GM18508 (cell line): ENCODE results near the gene MIGA2.
"Not testable (repeated sequence)": the region's sequence is repeated elsewhere in the genome, so short reads cannot be mapped to it uniquely, and the experiment has no call there.

Experiments used
- ATAC-seq: cut with Tn5 transposase; IDR thresholded peaks from one replicate; pipeline ENCODE4 v1.9.1; 2021; ENCODE audit warnings: moderate number of reproducible peaks; ENCODE audit not compliant: insufficient read depth, unreplicated experiment

The MIGA2 gene, protein sequence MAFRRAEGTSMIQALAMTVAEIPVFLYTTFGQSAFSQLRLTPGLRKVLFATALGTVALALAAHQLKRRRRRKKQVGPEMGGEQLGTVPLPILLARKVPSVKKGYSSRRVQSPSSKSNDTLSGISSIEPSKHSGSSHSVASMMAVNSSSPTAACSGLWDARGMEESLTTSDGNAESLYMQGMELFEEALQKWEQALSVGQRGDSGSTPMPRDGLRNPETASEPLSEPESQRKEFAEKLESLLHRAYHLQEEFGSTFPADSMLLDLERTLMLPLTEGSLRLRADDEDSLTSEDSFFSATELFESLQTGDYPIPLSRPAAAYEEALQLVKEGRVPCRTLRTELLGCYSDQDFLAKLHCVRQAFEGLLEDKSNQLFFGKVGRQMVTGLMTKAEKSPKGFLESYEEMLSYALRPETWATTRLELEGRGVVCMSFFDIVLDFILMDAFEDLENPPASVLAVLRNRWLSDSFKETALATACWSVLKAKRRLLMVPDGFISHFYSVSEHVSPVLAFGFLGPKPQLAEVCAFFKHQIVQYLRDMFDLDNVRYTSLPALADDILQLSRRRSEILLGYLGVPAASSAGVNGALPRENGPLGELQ

DNA sequence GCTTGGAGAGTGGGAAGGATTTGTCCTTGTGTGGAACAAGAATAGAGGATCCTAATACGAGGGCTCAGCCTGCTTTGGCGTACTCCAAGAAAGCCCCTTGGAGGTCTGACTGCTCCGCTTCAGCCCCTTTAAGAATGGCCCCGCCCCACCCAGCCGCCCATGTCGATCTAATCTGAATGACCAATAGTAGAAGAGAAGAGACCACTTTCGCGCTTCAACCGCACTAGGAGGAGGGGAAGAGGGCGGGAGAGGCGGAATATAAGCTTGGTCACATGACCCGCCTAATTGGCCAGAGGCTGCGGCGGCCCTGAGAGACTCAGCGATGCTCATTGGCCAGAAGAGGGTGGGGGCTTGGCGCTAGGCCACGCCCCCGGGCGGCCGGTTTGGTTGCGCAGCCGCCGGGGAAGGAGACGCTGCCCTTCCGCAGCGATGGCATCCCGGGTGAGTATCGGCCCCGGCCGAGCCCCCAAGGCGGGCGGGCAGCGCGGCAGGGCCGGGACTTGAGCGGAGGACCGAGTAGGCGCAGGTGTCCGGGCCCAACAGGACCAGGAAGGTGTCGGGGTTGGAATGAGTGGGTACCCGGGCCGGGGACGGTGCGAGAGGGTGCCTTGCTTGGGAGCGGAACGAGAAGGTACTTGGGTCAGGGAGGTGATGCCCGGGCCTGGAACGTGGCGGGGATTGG, at the start of gene MIGA2:
Gene MIGA2 (plus strand): TSS at position 386 of the 682 bp plus-strand sequence. CDS start 3,969 bp downstream, outside the sequence.
- peak; percentile 91 for ATAC-seq

DNA sequence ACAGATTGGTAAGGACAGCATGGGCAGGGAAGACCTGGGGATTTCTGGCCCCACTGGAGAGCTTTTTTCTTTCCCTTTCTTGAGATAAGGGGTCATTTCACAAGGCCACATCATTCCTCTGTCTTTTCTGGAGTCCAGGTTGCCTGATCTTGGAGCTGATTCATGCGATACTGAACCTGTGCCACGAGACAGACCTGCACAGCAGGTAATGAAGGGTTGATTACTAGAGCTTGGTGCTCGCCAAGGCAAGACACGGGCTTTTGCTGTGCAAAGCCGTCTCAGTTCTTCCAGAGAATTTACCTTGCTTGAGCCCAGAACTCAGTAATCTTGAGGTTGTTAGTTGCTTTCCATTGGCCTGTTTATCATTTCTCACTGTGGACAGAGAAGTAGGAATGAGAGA, 49.8 kb upstream of the MIGA2 start:
- ATAC-seq: no peak

DNA sequence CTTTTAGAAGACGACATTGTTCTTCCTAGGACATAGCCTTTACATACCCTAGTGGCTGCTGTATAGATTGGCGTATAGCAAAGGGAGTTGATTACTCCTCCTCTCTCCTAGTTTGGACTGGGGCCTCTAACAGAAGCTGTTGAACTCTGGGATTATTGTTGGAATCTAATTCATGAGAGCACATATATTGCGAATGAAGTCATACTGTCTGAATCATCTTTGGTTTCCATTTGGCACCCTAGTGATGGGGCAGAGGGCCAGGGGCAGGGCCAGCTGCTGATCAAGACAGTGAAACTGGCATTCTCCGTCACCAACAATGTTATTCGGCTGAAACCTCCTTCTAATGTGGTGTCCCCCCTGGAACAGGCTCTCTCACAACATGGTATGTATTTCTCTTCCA, 48.6 kb upstream of the MIGA2 start:
- no peak for ATAC-seq

DNA sequence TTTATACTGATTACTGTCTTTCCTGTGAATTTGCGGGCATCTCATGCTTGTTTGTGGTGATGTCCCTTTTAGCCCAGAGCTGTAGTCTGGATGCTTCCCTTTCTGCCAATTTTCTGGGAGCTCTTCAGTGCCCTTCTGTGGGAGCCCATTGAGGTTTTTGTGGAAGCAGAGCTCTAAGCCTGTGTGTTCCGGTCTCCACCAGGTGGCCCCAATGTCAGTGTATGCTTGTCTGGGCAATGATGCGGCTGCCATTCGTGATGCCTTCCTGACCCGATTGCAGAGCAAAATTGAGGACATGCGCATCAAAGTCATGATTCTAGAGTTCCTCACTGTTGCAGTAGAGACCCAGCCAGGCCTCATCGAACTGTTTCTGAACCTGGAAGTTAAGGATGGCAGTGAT, 43.4 kb upstream of the MIGA2 start:
- ATAC-seq: no peak

DNA sequence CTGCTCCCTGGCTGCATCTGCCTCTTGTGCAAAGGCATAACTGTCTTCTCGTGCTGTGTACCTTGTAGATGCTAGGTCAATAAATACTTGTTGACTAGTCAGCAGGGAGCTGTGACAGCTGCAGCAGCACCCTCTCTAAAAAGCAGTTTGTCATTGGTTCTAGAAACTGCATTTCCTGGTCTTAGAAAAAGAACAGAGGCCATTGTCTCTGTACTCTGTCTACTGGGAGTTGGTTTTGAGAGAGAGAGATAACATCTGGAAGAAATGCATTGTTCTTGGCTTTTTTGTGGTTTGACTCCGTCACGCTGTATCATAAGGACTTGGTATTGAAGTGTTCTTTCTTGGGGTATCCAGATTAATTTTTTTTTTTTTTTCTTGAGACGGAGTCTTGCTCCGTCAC, 40.6 kb upstream of the MIGA2 start:
- ATAC-seq: no peak

DNA sequence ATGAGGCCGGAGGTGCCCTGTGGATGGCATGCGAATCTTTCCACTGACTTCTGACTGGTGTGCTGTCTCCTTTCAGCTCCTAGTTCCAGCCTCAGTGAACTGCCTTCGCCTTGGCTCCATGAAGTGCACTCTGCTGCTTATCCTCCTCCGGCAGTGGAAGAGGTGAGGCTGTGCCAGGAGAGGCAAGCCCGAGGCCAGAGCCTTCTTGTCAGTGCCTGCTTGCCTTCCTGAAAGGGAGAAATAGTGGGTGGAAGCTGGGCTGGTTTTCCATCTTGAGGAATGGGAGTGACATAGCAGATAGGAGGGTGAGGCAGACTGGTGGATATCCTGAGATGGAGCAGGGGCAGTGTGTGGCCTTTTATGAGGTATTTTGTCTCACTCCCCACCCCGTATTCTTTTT, 38.0 kb upstream of the MIGA2 start:
- ATAC-seq: no peak

DNA sequence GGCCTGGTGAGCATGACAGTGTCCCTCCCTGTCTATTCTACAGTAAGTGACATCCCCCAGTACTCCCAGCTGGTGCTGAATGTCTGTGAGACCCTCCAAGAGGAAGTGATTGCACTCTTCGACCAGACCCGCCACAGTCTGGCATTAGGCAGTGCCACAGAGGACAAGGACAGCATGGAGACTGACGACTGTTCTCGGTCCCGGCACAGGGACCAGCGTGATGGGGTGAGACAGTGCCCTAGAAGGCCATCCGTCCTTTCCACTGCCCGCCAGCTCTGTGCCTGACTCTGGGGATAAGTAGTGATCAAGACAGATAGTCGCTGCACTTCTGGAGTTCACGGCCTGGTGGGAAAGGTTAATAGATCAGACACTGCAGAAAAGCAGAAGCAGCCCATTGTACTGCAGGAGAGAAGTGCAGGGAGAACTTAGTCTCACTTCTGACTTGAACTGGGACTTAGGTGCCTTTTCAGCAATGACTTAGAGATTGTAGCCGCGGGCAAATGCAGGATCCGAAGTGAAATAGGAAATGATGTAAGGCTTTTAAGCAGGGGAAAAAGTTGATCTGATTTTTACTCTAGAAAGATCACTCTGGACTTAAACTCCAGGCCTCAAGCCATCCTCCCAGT, 36.7 kb upstream of the MIGA2 start:
- no peak for ATAC-seq

DNA sequence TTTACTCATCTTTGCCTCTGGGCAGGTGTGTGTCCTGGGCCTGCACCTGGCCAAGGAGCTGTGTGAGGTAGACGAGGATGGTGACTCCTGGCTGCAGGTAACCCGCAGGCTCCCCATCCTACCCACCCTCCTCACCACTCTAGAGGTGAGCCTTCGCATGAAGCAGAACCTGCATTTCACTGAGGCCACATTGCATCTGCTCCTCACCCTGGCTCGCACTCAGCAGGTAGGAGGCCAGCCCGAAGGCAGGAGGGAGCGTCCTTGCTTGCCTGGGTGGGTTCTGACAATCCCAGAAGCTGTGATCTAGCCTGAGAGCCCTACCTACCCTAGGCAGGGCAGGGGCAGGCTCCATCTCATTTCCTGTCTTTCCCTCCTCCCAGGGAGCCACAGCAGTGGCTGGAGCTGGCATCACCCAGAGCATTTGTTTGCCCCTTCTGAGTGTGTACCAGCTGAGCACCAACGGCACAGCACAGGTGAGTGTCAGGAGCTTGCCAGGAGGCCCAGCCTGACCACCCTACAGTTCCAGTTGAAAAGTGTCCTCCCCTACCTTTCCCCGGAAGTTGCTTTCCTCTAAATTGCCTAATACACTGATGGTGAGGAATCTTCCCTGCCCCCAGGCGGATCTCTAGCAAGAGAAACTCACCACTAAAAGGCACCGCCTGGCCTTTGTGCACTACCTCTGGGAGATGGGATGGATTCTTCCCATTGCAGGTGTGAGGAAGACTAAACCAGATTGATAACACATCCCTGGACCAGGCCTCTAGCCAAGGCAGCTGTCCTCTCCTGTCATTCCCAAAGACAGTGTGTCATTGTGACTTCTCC, 34.7 kb upstream of the MIGA2 start:
- ATAC-seq: no peak

DNA sequence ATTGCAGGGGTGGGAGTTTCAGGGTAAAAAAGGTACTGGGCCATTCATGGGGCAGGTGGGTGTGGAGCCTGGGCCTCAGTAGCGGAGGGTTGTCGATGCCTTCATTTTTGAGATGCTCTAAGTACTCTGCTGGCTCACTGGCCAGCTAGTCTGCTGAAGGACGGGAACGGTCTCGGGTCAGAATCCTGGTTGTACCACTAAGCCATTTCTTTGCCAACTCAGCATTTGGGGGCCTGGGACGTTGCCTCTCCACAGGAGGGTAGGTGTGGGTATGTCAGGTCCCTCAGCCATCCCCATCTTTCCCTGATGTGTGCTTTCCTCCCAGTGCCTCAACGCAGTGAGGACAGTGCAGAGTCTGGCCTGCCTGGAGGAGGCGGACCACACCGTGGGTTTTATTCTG, 33.4 kb upstream of the MIGA2 start:
- no peak for ATAC-seq

DNA sequence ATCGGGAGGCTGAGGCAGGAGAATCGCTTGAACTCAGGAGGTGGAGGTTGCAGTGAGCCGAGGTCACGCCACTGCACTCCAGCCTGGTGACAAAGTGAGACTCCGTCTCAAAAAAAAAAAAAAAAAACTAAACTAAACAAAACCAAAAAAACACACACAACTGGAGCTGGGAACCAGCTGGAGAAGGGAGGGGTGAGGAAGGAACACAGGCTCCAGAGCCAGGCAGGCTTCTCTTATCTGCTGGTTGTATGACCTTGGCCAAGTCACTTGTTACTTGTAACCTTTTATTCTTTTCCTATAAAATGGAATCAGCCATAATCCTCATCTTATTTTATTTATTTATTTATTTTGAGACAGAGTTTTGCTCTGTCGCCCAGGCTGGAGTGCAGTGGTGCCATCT, 32.3 kb upstream of the MIGA2 start:
- not testable (repeated sequence) for ATAC-seq

DNA sequence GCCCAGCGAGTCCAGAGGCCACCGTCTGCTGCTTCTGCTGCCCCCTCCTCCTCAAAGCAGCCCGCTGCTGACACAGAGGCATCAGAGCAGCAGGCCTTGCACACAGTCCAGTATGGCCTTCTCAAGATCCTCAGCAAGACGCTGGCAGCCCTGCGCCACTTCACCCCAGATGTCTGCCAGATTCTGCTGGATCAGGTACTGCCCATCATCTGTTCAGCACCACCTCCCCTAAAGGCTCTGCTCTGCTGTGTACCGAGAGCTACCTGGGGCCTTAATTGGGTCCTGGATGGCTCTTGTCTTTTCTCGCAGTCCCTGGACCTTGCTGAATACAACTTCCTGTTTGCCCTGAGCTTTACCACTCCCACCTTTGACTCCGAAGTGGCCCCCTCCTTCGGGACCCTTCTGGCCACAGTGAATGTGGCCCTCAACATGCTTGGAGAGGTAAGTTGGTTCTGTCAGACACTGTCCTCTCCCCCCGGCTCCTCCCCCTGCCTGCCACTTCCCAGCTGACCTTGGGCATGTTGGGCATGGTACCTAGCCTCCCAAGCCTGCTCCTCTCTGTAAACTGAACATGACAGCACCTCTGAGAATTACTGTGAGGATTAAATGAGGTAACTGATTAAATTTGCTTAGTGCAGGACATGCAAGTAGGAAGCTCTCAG, 31.0 kb upstream of the MIGA2 start:
- no peak for ATAC-seq

DNA sequence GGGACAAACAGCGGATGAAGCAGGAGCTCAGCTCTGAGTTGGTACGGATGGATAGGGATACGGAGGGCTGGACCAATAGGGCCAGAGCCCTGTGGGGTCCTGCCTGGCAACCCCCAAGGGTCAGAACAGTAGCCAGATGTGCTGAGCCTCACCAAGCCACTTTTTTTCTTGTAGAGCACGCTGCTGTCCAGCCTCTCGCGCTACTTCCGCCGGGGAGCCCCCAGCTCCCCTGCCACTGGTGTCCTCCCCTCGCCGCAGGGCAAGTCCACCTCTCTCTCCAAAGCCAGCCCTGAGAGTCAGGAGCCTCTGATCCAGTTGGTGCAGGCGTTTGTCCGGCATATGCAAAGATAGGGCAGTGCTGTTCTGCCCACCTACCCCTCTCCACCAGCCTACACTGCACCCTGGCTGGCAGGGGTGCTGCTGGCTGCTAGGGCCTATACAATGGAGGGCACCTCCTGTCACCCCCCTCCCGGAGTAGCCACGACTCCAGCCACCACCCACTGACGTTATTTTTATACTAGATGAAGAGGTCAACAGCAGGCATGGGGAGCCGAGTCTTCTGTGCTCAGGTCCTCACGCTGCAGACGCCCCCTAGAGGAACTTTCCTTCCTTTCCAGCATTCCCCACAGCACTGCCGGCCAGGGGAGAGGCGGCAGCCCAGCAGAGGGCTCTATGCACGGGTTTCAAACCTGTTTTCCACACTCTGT, 29.9 kb upstream of the MIGA2 start:
- ATAC-seq: no peak

DNA sequence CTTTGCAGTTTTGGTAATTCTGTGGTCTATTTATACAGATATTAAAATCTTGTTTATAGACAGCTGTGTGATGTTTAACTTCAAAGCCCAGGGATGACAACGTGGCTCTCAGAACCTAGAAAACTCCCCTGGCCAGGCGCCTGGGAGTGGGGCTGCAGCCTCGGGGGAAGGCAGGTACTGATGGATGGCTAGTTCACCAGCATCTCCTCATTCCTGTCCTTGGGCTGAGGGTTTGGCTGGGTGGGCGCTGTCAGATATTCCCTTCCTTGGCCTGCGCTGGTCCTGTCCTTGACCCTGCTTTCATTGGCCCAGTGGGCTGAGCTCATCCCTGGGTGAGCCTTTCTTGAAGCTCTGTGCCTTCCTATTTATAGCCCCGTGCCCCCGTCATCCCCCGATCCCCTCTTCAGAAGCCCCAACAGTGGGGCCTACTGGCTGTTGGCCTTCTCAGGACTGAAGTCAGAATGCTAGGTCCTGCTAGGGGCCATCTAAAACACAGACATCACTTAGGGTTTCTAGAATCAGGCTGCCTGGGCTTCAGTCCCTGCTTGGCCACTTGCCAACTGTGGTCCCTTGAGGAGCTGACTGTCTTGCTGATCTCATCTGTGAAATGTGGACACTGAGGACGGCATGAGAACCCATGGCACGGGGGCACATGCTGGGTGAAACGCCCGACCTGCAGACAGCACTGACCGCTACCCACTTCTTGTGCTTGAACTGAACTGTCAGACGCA, 29.2 kb upstream of the MIGA2 start:
- ATAC-seq: no peak

DNA sequence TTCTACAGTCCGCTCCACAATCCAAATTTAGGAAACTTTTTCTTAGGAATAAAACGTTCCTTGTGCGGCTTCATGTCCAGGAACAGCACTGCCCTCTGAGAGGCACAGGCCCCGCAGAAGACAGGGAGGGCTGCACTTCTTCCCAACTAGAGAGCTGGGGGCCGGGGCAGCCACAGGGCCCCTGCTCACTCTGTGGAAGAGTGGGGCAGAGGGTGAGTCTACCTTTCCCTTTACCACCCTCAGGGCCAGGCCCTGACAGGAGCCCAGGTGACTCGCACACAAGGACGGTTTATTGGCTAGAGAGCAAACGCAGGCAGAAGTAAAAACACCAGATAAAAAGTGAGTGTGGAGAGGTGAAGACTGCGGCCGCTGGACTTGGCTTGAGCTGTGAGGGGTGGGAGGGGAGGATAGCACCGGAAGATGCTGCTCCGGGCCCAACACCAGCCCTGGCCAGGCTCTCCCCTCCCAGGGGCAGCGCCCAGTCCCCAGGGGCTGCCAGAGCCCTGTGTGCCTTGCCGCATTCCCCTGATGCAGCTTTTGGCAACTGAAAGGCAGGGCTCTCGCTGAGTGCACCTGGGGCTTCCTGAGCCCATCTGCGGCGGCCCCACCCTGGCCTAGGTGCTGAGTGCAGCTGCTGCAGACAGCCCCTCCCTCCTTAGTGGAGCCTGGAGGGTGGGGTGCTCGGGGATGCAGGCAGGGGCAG, 28.5 kb upstream of the MIGA2 start:
- no peak for ATAC-seq

DNA sequence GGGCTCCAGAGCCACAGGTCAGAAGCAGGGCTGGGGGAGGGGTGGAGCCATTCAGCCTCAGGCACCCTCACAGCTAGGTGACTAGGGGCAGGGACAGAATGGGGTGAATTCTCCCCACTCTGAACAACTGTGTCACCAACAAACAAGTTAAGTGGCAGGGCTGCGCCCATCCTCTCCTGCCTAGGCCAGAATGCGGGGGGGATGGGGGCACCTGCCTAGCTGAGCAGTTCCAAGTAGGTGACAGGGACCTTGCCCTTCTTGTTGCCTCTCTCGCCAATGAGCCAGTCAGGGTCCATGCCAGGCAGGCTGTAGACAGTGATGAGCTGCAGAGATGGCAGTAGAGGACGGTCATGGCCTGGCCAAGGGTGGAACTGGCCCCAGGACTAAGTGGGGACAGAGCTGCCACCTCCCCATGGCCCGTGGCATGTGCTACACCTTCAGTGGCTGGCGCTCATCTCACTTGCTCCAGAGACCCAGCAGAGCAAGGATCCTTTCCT, 27.9 kb upstream of the MIGA2 start:
- ATAC-seq: no peak

DNA sequence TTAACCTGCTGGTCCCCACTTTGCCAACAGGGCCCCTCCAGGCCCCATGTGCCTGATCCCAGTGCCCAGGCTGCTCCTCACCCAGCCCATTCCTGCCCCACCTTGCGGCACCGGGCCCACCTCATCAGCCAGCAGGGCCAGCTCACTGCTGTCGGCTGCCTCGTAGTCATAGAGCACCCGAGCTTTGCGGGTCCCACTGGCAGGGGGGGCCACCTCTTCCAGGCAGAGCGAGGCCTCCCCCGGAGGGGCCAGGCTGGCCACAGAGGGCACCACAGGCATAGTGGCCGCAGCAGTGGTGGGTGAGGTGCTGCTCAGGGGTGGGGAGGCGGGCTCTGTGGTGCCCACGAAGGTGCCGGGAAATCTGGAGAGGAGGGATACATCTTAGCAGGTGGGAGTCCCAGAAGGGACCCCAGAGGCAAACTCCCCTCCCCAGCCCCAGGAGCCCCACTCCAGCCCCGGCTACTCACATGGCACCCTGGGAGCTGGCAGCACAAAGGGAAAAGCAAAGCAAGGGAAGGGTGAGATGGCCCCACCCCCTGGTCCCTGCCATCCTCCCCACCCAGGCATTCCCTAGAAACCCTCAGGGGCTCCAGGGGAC, 27.3 kb upstream of the MIGA2 start:
- no peak for ATAC-seq

DNA sequence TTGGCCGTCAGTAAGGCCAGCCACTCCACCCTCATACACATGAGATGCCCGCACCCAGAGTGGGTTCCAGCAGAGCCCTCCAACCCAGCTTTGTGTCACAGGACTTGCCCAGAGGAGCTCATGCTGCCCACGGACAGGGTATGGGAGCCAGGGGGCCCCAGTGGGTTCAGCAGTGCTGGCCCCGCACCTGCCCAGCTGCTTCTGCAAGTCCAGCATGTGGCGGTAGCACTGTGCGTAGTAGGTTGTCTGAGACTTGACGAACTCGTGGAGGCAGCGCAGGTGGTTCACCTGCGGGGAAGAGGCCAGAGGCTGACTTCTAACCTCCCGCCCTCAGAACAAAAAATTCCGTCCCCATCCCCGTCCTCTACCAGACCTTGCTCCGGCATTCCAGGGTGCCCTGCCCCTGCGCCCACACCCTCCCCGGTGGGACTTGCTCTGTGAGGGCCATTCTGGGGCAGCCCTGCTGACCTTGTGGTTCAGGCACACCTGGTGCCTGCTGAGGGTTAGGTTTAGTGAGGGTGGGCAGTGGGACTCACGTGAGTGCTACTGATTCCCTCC, 26.8 kb upstream of the MIGA2 start:
- ATAC-seq: no peak
